ENCODE data around the gene DOK1. TPM values are rescaled to one million over a fixed set of nuclear protein-coding genes. Genes with fewer than 3 reads are reported as not detected.

Gene DOK1
- total RNA-seq, 1 experiment from 2014 or later, result 2.1 TPM

DNA sequence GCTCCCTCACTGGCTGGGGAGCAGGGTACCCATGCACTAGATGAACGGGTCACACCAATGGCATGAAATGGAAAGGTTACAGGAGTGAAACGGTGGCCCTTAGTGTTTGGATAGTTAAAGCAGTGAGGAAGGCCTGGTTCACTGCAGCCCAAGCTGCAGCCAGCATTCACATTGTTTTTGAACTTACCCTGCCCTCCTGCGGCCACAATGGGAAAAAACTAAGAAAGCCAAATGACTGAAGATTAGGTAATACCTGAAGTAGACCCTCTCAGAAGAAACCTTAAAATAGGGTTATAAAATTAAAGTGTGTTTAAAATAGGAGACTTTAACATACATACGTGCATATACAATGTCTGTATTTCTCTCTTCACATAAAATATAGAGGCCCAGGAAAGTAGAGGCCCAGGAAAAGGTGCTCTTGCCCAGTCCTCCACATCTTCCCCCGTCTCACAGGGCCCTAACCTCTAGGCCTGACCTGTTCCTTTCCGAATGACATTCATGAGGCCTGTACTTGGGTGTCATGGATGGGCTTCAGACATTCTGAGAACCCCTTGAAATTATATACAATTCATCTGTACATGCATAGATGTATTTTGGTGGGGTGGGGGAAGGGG lies 33.3 kb downstream of the DOK1 start:
- Mint-ChIP-seq H3K27me3 (ENCODE audit: unreplicated experiment) (peaks cover 21% of the 10 kb centered on the region), H3K4me1 (ENCODE audit: low read depth, unreplicated experiment) (peaks cover 7% of the 10 kb centered on the region), H3K36me3 (ENCODE audit: insufficient read depth, unreplicated experiment) (no peaks in the 10 kb centered on the region), H3K27ac (ENCODE audit: unreplicated experiment) (no peak overlapping the region), H3K4me3 (ENCODE audit: low read depth, unreplicated experiment) (no peak overlapping the region), H3K9me3 (ENCODE audit: low read depth, unreplicated experiment) (no peaks in the 10 kb centered on the region)
- peak; percentile 59 for DNase-seq
- BruUV-seq (replicated peaks), result no TSS peak
- CTCF ChIA-PET, result interaction anchor here (0.6 to 1.5 kb wide), 3 partner anchors 34 to 105 kb away, joined by 3 to 8 read pairs (median 6); partner anchors contain the start of genes CCDC142, LOXL3 and TTC31
- intact Hi-C loops (cut with micrococcal nuclease; ENCODE audit: unreplicated experiment), result loop anchor here (1.0 to 10.0 kb wide), 3 partner anchors 43 to 333 kb away; partner anchors contain the start of gene TTC31
- TF ChIP-seq, protein P1, sequence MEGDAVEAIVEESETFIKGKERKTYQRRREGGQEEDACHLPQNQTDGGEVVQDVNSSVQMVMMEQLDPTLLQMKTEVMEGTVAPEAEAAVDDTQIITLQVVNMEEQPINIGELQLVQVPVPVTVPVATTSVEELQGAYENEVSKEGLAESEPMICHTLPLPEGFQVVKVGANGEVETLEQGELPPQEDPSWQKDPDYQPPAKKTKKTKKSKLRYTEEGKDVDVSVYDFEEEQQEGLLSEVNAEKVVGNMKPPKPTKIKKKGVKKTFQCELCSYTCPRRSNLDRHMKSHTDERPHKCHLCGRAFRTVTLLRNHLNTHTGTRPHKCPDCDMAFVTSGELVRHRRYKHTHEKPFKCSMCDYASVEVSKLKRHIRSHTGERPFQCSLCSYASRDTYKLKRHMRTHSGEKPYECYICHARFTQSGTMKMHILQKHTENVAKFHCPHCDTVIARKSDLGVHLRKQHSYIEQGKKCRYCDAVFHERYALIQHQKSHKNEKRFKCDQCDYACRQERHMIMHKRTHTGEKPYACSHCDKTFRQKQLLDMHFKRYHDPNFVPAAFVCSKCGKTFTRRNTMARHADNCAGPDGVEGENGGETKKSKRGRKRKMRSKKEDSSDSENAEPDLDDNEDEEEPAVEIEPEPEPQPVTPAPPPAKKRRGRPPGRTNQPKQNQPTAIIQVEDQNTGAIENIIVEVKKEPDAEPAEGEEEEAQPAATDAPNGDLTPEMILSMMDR (IDR thresholded peaks at IDR 0.05; ENCODE audit: unreplicated experiment), result peak; percentile 27

DNA sequence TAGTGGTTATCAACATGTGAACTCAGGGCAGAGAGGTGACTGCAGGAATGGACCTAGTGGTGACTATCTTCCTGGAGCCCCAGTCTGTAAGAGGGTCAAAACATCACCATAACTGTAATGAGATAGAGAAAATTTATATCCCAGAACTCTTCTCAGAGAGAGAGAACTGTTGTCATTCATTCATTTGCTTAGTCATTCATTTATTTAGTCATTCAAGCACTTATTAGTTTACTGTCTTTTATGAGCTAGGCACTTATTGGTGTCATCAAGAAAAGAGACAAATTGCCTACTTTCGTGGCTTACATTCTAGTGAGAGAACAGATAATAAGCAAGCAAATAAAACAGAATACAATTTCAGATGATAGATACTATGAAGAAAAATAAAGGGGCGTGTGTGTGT lies 34.1 kb downstream of the DOK1 start:
- H3K4me3 Mint-ChIP-seq (ENCODE audit: low read depth, unreplicated experiment), result no peak overlapping the region
- no peak for DNase-seq
- peaks cover 30% of the 10 kb centered on the region for H3K27me3 Mint-ChIP-seq (ENCODE audit: unreplicated experiment)
- no peaks in the 10 kb centered on the region for H3K4me1 Mint-ChIP-seq (ENCODE audit: low read depth, unreplicated experiment)
- no peak overlapping the region for H3K27ac Mint-ChIP-seq (ENCODE audit: unreplicated experiment)
- TF ChIP-seq, protein P1 (IDR thresholded peaks at IDR 0.05; ENCODE audit: unreplicated experiment), result no peak
- no peaks in the 10 kb centered on the region for H3K9me3 Mint-ChIP-seq (ENCODE audit: low read depth, unreplicated experiment)
- intact Hi-C loops (cut with micrococcal nuclease; ENCODE audit: unreplicated experiment), result loop anchor here (10.0 kb wide), 1 partner anchor 334 kb away; no protein-coding TSS in a partner anchor
- CTCF ChIA-PET, result interaction anchor here (0.6 to 1.5 kb wide), 2 partner anchors 96 to 106 kb away, joined by 3 to 6 read pairs; partner anchors contain the start of genes CCDC142 and TTC31
- H3K36me3 Mint-ChIP-seq (ENCODE audit: insufficient read depth, unreplicated experiment), result no peaks in the 10 kb centered on the region
- BruUV-seq (replicated peaks), result no TSS peak

DNA sequence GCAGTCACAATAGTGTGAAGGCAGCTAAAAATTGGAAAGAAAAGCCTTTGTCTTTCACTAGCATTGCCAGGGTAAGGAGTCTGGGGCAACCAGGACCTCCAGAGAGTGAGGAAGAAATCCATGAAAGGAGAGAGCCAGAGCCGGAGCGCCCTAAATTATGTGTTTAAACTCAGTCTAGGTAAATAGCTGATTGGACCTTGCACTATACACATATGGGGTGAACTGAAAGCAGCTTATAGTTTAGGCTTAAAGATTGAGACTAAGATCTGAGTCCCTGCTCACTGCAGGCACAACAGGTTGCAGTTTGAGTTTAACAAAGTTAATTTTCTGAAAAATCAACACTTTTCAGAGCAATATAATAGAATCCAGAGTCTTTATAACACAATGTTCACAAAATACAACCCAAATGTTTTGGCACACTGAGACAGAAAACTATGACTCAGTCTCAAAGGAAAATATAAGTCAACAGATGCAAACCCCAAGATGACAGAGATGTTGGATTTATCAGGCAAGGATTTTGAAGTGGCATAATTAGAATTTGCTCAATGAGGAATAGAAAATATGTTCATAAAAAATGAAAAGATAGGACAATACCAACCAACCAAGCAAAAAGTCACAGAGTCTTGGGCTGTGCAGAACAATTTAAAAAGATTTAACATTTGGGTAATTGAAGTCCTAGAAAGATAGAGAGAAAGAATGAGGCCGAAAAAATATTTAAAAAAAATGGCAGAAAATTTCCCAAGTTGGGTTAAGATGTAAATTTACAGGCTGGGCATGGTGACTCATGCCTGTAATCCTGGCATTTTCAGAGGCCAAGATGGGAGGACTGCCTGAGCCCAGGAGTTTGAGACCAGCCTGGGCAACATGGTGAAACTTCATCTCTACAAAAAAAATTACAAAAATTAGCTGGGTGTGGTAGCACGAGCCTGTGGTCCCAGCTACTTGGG lies 39.6 kb downstream of the DOK1 start:
- no peak overlapping the region for H3K4me3 Mint-ChIP-seq (ENCODE audit: low read depth, unreplicated experiment)
- H3K27ac Mint-ChIP-seq (ENCODE audit: unreplicated experiment), result no peak overlapping the region
- no peaks in the 10 kb centered on the region for H3K9me3 Mint-ChIP-seq (ENCODE audit: low read depth, unreplicated experiment)
- BruUV-seq (replicated peaks), result no TSS peak
- H3K27me3 Mint-ChIP-seq (ENCODE audit: unreplicated experiment), result peaks cover 31% of the 10 kb centered on the region
- DNase-seq, result no peak
- CTCF ChIA-PET, result no interaction called here
- H3K36me3 Mint-ChIP-seq (ENCODE audit: insufficient read depth, unreplicated experiment), result no peaks in the 10 kb centered on the region
- intact Hi-C loops (cut with micrococcal nuclease; ENCODE audit: unreplicated experiment), result no loop called here
- TF ChIP-seq, protein P1 (IDR thresholded peaks at IDR 0.05; ENCODE audit: unreplicated experiment), result no peak
- no peaks in the 10 kb centered on the region for H3K4me1 Mint-ChIP-seq (ENCODE audit: low read depth, unreplicated experiment)

DNA sequence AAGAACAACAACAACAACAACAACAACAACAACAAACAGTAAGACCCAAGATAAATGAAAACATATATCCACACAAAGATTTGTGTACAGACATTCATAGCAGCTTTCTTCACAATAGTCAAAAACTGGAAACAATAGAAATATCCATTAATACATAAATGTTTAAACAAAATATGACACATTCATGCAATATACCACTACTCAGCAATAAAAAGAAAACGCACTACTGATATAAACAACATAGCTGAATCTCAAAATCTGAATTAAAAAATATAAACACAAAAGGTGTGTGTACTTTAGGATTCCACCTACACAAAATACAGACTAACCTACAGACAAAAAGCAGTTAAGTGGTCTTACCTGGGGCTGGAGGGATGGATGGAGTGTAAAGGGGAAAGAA lies 42.1 kb downstream of the DOK1 start:
- Mint-ChIP-seq H3K27ac (ENCODE audit: unreplicated experiment) (no peak overlapping the region), H3K4me3 (ENCODE audit: low read depth, unreplicated experiment) (no peak overlapping the region), H3K9me3 (ENCODE audit: low read depth, unreplicated experiment) (no peaks in the 10 kb centered on the region), H3K36me3 (ENCODE audit: insufficient read depth, unreplicated experiment) (no peaks in the 10 kb centered on the region), H3K27me3 (ENCODE audit: unreplicated experiment) (peaks cover 36% of the 10 kb centered on the region), H3K4me1 (ENCODE audit: low read depth, unreplicated experiment) (no peaks in the 10 kb centered on the region)
- intact Hi-C loops (cut with micrococcal nuclease; ENCODE audit: unreplicated experiment), result no loop called here
- CTCF ChIA-PET, result no interaction called here
- DNase-seq, result no peak
- TF ChIP-seq, protein P1 (IDR thresholded peaks at IDR 0.05; ENCODE audit: unreplicated experiment), result no peak
- BruUV-seq (replicated peaks), result no TSS peak

Measured in Calu3 (cell line).